K562 (cell line): Measurements from ENCODE around the gene CALML6. TPM values are rescaled to one million over a fixed set of nuclear protein-coding genes. Genes with fewer than 3 reads are reported as not detected.

Source experiments
- ATAC-seq: fragments of 200-7000 bp; cut with Tn5 transposase; 3 replicates; pipeline ENCODE4 v1.9.1; 2020; ENCODE audit warnings: moderate library complexity
- BruUV-seq: library from RNA; stranded (reverse); fragments of 400-500 nt; replicated peaks from 2 replicates; lab custom pipeline; 2021; lab: Mats Ljungman, UMichigan
- CTCF ChIA-PET: fragments of 300-600 bp; formaldehyde crosslinking; extraction: SDS; loops from one replicate; lab custom pipeline; 2021; ENCODE audit warnings: low intra/inter-chr PET ratio; lab: Yijun Ruan, JAX
- POLR2A ChIA-PET: fragments of 300-600, 350-650 bp; sonication (Branson Sonifier 250); formaldehyde crosslinking; extraction: SDS; loops from one replicate; lab custom pipeline; 2021; ENCODE audit warnings: antibody characterized with exemption, inconsistent platforms; lab: Yijun Ruan, JAX
- DNase-seq, 4 experiments: peaks; one replicate each; pipeline versions ENCODE4 v3.0.0 to v3.0.0-alpha.2; 2011 to 2018; ENCODE audit warnings: low spot score in 3 of 4, mixed read lengths in 3 of 4; ENCODE audit errors: extremely low read depth in 1 of 4
- FAIRE-seq: peaks from 2 replicates; lab custom pipeline; 2011; peaks lifted over from hg19 to GRCh38; lab: Jason Lieb, UNC
- H2AFZ ChIP-seq: 2 replicates; pipeline ENCODE4 v1.6.0; 2011; ENCODE audit warnings: low read depth, low read length, control low read depth, inconsistent platforms
- H3K27ac ChIP-seq: fragments of 200-600 bp; 3 replicates; pipeline ENCODE4 v1.8.0; 2011; ENCODE audit warnings: low read depth, mild to moderate bottlenecking, control low read depth, inconsistent platforms, low read length, moderate library complexity, mixed read lengths; ENCODE audit errors: extremely low read depth
- H3K27me3 ChIP-seq, 2 experiments: fragments of 300-600 bp in 1 of 2; 2 replicates in 1 of 2; 3 replicates in 1 of 2; pipeline versions ENCODE4 v1.6.0 to v1.8.0; 2011; ENCODE audit warnings: inconsistent platforms in 2 of 2, low read length in 2 of 2, mild to moderate bottlenecking in 1 of 2, mixed read lengths in 1 of 2, moderate library complexity in 1 of 2; ENCODE audit not compliant: control insufficient read depth in 2 of 2, insufficient read depth in 2 of 2
- H3K36me3 ChIP-seq: fragments of 300-600 bp; 3 replicates; pipeline ENCODE4 v1.8.0; 2011; ENCODE audit warnings: mild to moderate bottlenecking, low read length, inconsistent platforms; ENCODE audit not compliant: control insufficient read depth, insufficient read depth
- H3K4me1 ChIP-seq, 2 experiments: fragments of 200-600 bp in 1 of 2; replicated peaks in 1 of 2; 2 replicates in 1 of 2; 3 replicates in 1 of 2; pipeline versions ENCODE4 v1.5.1 to v1.8.0; 2011; ENCODE audit warnings: inconsistent platforms in 2 of 2, low read length in 2 of 2, mild to moderate bottlenecking in 1 of 2, mixed read lengths in 1 of 2, moderate library complexity in 1 of 2; ENCODE audit not compliant: control insufficient read depth in 2 of 2, insufficient read depth in 2 of 2
- H3K4me2 ChIP-seq: 2 replicates; pipeline ENCODE4 v1.6.1; 2011; ENCODE audit warnings: low read length, control low read depth, inconsistent platforms, mixed read lengths; ENCODE audit not compliant: insufficient read depth
- H3K4me3 ChIP-seq: fragments of 200-600 bp; sonication (generic), shearing (Covaris generic); 2 replicates; pipeline ENCODE4 v1.5.1; 2016; ENCODE audit warnings: control low read depth, inconsistent platforms
- H3K79me2 ChIP-seq: fragments of 200-600 bp; 3 replicates; pipeline ENCODE4 v1.8.0; 2011; ENCODE audit warnings: low read length, inconsistent platforms; ENCODE audit not compliant: control insufficient read depth, insufficient read depth
- H3K9ac ChIP-seq, 2 experiments: 2 replicates each; pipeline versions ENCODE4 v1.6.0 to v1.6.1; 2011; ENCODE audit warnings: low read depth in 2 of 2, low read length in 2 of 2, control low read depth in 1 of 2, inconsistent platforms in 1 of 2, mild to moderate bottlenecking in 1 of 2, mixed read lengths in 1 of 2; ENCODE audit not compliant: insufficient read depth in 1 of 2
- H3K9me1 ChIP-seq: one replicate; pipeline ENCODE4 v1.6.0; 2011; ENCODE audit warnings: inconsistent platforms, mild to moderate bottlenecking, low read length, moderate library complexity; ENCODE audit not compliant: control insufficient read depth, insufficient read depth
- H3K9me3 ChIP-seq: replicated peaks from 2 replicates; pipeline ENCODE4 v1.5.1; 2011; ENCODE audit warnings: low read depth, low read length, inconsistent platforms; ENCODE audit not compliant: control insufficient read depth, insufficient read depth
- H4K20me1 ChIP-seq: replicated peaks from 2 replicates; pipeline ENCODE4 v1.6.1; 2011; ENCODE audit warnings: low read length, inconsistent platforms, mixed read lengths; ENCODE audit not compliant: control insufficient read depth, insufficient read depth
- E2F3 ChIP-seq: fragments of 250-450 bp; sonication (Bioruptor Pico); IDR thresholded peaks from 2 replicates; pipeline ENCODE4 v1.4.0; 2020; ENCODE audit warnings: mild to moderate bottlenecking
- E2F6 ChIP-seq, 2 experiments: IDR thresholded peaks; 2 replicates each; pipeline ENCODE4 v1.6.1; 2011; ENCODE audit warnings: borderline replicate concordance in 1 of 2, control low read depth in 1 of 2, low read depth in 1 of 2, low read length in 1 of 2, mild to moderate bottlenecking in 1 of 2, mixed read lengths in 1 of 2, moderate library complexity in 1 of 2; ENCODE audit not compliant: insufficient read depth in 1 of 2, insufficient read length in 1 of 2, poor library complexity in 1 of 2, severe bottlenecking in 1 of 2; ENCODE audit errors: extremely low read depth in 1 of 2
- ESRRA ChIP-seq: fragments of 450-650 bp; IDR thresholded peaks from 2 replicates; pipeline ENCODE4 v1.6.1; 2014; ENCODE audit warnings: low read depth, mild to moderate bottlenecking, moderate library complexity, borderline replicate concordance
- FOXP1 ChIP-seq: sonication (generic); formaldehyde crosslinking; IDR thresholded peaks from 2 replicates; pipeline ENCODE4 v1.8.0; 2022; ENCODE audit warnings: mild to moderate bottlenecking, missing genetic modification reagents
- GTF2B ChIP-seq: IDR thresholded peaks from 2 replicates; pipeline ENCODE4 v1.6.1; 2011; ENCODE audit not compliant: insufficient read length; ENCODE audit errors: extremely low read depth
- HEY1 ChIP-seq: fragments of 250-450 bp; sonication (Bioruptor Pico); IDR thresholded peaks from 2 replicates; pipeline ENCODE4 v1.5.0; 2020; ENCODE audit warnings: mild to moderate bottlenecking, moderate library complexity, borderline replicate concordance
- NFATC3 ChIP-seq: fragments of 450-650 bp; IDR thresholded peaks from 2 replicates; pipeline ENCODE4 v1.6.1; 2017; ENCODE audit warnings: mild to moderate bottlenecking
- POLR2AphosphoS2 ChIP-seq: IDR thresholded peaks from 2 replicates; pipeline ENCODE4 v1.6.1; 2012; ENCODE audit warnings: low read length, improper control_type of control experiment
- PTTG1 ChIP-seq: fragments of 450-650 bp; IDR thresholded peaks from 2 replicates; pipeline ENCODE4 v1.6.1; 2016; ENCODE audit warnings: low read depth, mild to moderate bottlenecking, missing genetic modification characterization, missing compliant biosample characterization
- USF2 ChIP-seq: sonication (generic); formaldehyde crosslinking; IDR thresholded peaks from 2 replicates; pipeline ENCODE4 v1.5.0; 2020; ENCODE audit warnings: missing genetic modification reagents
- ZBTB8A ChIP-seq: fragments of 450-650 bp; IDR thresholded peaks from 2 replicates; pipeline ENCODE4 v1.6.1; 2018; ENCODE audit warnings: mild to moderate bottlenecking, moderate library complexity; ENCODE audit not compliant: partially characterized antibody
- ZBTB9 ChIP-seq: fragments of 450-650 bp; formaldehyde crosslinking; IDR thresholded peaks from 2 replicates; pipeline ENCODE4 v1.4.0; 2020; ENCODE audit warnings: mild to moderate bottlenecking, moderate library complexity
- ZNF24 ChIP-seq: fragments of 450-650 bp; IDR thresholded peaks from 2 replicates; pipeline ENCODE4 v1.6.1; 2016
- ZNF280A ChIP-seq: fragments of 450-650 bp; IDR thresholded peaks from 2 replicates; pipeline ENCODE4 v1.6.1; 2018; ENCODE audit warnings: mild to moderate bottlenecking, low read depth; ENCODE audit not compliant: partially characterized antibody
- ZNF561 ChIP-seq: fragments of 450-650 bp; formaldehyde crosslinking; conservative IDR thresholded peaks from 2 replicates; pipeline ENCODE4 v1.4.0; 2020; ENCODE audit warnings: mild to moderate bottlenecking, moderate library complexity
- WGBS: fragments of 100-300 bp; shearing (Covaris generic); methylation state at CpG from one replicate; pipeline ENCODE4 v1.1.6; 2016; ENCODE audit warnings: low coverage, mixed read lengths; ENCODE audit not compliant: insufficient coverage; ENCODE audit errors: missing lambda C conversion rate; 5-methylcytosine and 5-hydroxymethylcytosine counted together
- in situ Hi-C: fragments of 300-500 bp; cut with MboI; formaldehyde crosslinking; loops from 4 replicates; pipeline ENCODE4 v1.15.0; 2018; ENCODE audit warnings: inconsistent platforms, mixed read lengths
- intact Hi-C: fragments of 100-400 bp; cut with micrococcal nuclease; formaldehyde crosslinking; loops from 2 replicates; pipeline ENCODE4 v1.14.2; 2022
- polyA plus RNA-seq, 8 experiments: library from polyadenylated mRNA; depleted of rRNA in 4 of 8; stranded (reverse) in 5 of 8; unstranded in 3 of 8; fragments of >200 nt; fragmentation: Nextera tagmentation in 2 of 8; fragmentation: Illumina TruSeq in 1 of 8; extraction: Ambion mirVana in 2 of 8; extraction: Trizol in 1 of 8; gene quantifications; 2 replicates each; pipeline versions ENCODE4 v1.2.1 to v1.2.3, GENCODE V29; 2011 to 2014; ENCODE audit warnings: inconsistent platforms in 1 of 8, missing spikeins in 1 of 8
- total RNA-seq, 7 experiments: library from RNA; depleted of rRNA in 6 of 7; stranded (reverse); fragments of >200 nt in 6 of 7; fragmentation: Illumina TruSeq in 2 of 7; extraction: Trizol in 2 of 7; gene quantifications; 2 replicates each; pipeline versions ENCODE4 v1.2.1 to v1.2.3, GENCODE V29; 2011 to 2021; ENCODE audit warnings: low replicate concordance in 1 of 7

The CALML6 gene
- total and polyA plus RNA-seq, 9 of the 15 experiments (the other 6 are each of a cell fraction or from before 2014, with no cell fraction given) = 0.14 TPM; not detected in 8

- TF ChIP-seq ZNF280A (no peak), PTTG1 (tag) (no peak), USF2 (CRISPR knock-in tag) (no peak), GTF2B (no peak), ZNF561 (CRISPR knock-in tag) (no peak), FOXP1 (CRISPR knock-in tag) (no peak)
These were observed 35.9 kb downstream of the CALML6 start (continued) for GRCh38 chr1:1950940-1951339.

- no peak for FAIRE-seq
- Histone ChIP-seq H3K79me2 (no peaks in the 10 kb centered on the region), H3K4me3 (no peak overlapping the region), H3K4me2 (no peak overlapping the region), H3K9me3 (no peaks in the 10 kb centered on the region), H3K9ac (no peak overlapping the region), H2AFZ (no peak overlapping the region), H3K27ac (no peak overlapping the region), H3K36me3 (no peaks in the 10 kb centered on the region), H3K27me3 (peaks cover 49 to 73% of the 10 kb centered on the region in 2 experiments), H3K4me1 (peaks cover 0 to 21% of the 10 kb centered on the region in 2 experiments; a peak in 1 of 5 replicates), H4K20me1 (0 out of 2 replicates have a peak, but pooled peaks cover 5% of the 10 kb centered on the region), H3K9me1 (no peaks in the 10 kb centered on the region)
- no peak for TF ChIP-seq ZBTB8A
- TF ChIP-seq POLR2AphosphoS2 = no peak
- TF ChIP-seq E2F6 (IDR thresholded peaks at IDR 0.05; ENCODE audit: borderline replicate concordance in 1 of 2, extremely low read depth in 1 of 2, insufficient read depth in 1 of 2, insufficient read length in 1 of 2, low read depth in 1 of 2, low read length in 1 of 2, poor library complexity in 1 of 2, severe bottlenecking in 1 of 2) = no peak
- TF ChIP-seq E2F3 (CRISPR knock-in tag) = no peak
- TF ChIP-seq NFATC3 = no peak
- TF ChIP-seq ZNF24 = no peak
- no peak for TF ChIP-seq ZBTB9 (CRISPR knock-in tag)
- no peak for TF ChIP-seq HEY1 (CRISPR knock-in tag)
- no peak for TF ChIP-seq ESRRA
- intact Hi-C loops (no loop called here), in situ Hi-C loops (no loop called here)
- ChIA-PET POLR2A (no interaction called here), CTCF (no interaction called here)
- BruUV-seq = no TSS peak
- no peak for ATAC-seq
- 8% methylated on average over 9 of the region's 9 CpGs for WGBS
- DNase-seq = no peak
These were observed 39.0 kb downstream of the CALML6 start for GRCh38 chr1:1954015-1954414.
